Type B pancreatic cell (in vitro differentiated cells): Measurements from ENCODE around the gene PPP1R9A. TPM values are rescaled to one million over a fixed set of nuclear protein-coding genes. Genes with fewer than 3 reads are reported as not detected.

Experiments
- DNase-seq: peaks from one replicate; pipeline ENCODE4 v3.0.0; 2021; ENCODE audit warnings: mixed read lengths; ENCODE audit not compliant: unreplicated experiment; ENCODE audit errors: extremely low spot score
- H3K27ac Mint-ChIP-seq: 2 replicates; pipeline ENCODE4 v1.8.0; 2021; ENCODE audit warnings: mild to moderate bottlenecking, mixed read lengths
- H3K27me3 Mint-ChIP-seq: 2 replicates; pipeline ENCODE4 v1.8.0; 2021; ENCODE audit warnings: mixed read lengths
- H3K36me3 Mint-ChIP-seq: 2 replicates; pipeline ENCODE4 v1.8.0; 2021; ENCODE audit warnings: mixed read lengths
- H3K4me1 Mint-ChIP-seq: one replicate; pipeline ENCODE4 v1.8.0; 2021; ENCODE audit warnings: mixed read lengths; ENCODE audit not compliant: unreplicated experiment
- H3K4me3 Mint-ChIP-seq: 2 replicates; pipeline ENCODE4 v1.8.0; 2021; ENCODE audit warnings: mild to moderate bottlenecking, mixed read lengths
- H3K9me3 Mint-ChIP-seq: 2 replicates; pipeline ENCODE4 v1.8.0; 2021; ENCODE audit warnings: mixed read lengths
- CTCF ChIP-seq: fragments of 200-600 bp; sonication (generic); conservative IDR thresholded peaks from 2 replicates; pipeline ENCODE4 v1.5.0; 2021; ENCODE audit warnings: antibody characterized with exemption, mild to moderate bottlenecking
- total RNA-seq: library from RNA; stranded (reverse); gene quantifications from 2 replicates; pipeline ENCODE4 v1.2.1, GENCODE V29; 2021; ENCODE audit warnings: low replicate concordance

PPP1R9A gene
- total RNA-seq, 1 donor from 2014 or later: 21.3 TPM

GRCh38 chr7:94949532-94949931, 42.1 kb downstream of the PPP1R9A start:
- Mint-ChIP-seq H3K27me3 (no peaks in the 10 kb centered on the region), H3K27ac (peak overlapping the region; percentile 42), H3K9me3 (no peaks in the 10 kb centered on the region), H3K4me3 (no peak overlapping the region), H3K36me3 (peaks cover 6% of the 10 kb centered on the region), H3K4me1 (peaks cover 4% of the 10 kb centered on the region)
- DNase-seq: no peak
- no peak for TF ChIP-seq CTCF

- Mint-ChIP-seq H3K27ac (no peak overlapping the region), H3K27me3 (no peaks in the 10 kb centered on the region)
Measured at GRCh38 chr7:94955807-94956206, 48.4 kb downstream of the PPP1R9A start.

GRCh38 chr7:94957061-94957460, 49.7 kb downstream of the PPP1R9A start:
- Mint-ChIP-seq H3K27me3 (no peaks in the 10 kb centered on the region), H3K4me3 (no peak overlapping the region), H3K36me3 (peaks cover 6% of the 10 kb centered on the region), H3K4me1 (no peaks in the 10 kb centered on the region), H3K27ac (no peak overlapping the region), H3K9me3 (no peaks in the 10 kb centered on the region)
- no peak for TF ChIP-seq CTCF
- no peak for DNase-seq

More at GRCh38 chr7:94955807-94956206, 48.4 kb downstream of the PPP1R9A start:
- peaks cover 6% of the 10 kb centered on the region for H3K36me3 Mint-ChIP-seq
- H3K4me1 Mint-ChIP-seq: no peaks in the 10 kb centered on the region
- no peak for TF ChIP-seq CTCF
- no peak for DNase-seq
- H3K9me3 Mint-ChIP-seq: no peaks in the 10 kb centered on the region
- no peak overlapping the region for H3K4me3 Mint-ChIP-seq

GRCh38 chr7:94962661-94963060, 55.3 kb downstream of the PPP1R9A start:
- no peak overlapping the region for H3K27ac Mint-ChIP-seq
- H3K4me1 Mint-ChIP-seq: no peaks in the 10 kb centered on the region
- H3K4me3 Mint-ChIP-seq: no peak overlapping the region
- no peak for TF ChIP-seq CTCF
- DNase-seq: no peak
- no peaks in the 10 kb centered on the region for H3K9me3 Mint-ChIP-seq
- H3K27me3 Mint-ChIP-seq: no peaks in the 10 kb centered on the region
- peaks cover 10% of the 10 kb centered on the region for H3K36me3 Mint-ChIP-seq

GRCh38 chr7:94969434-94970084, 62.2 kb downstream of the PPP1R9A start:
- Mint-ChIP-seq H3K27me3 (no peaks in the 10 kb centered on the region), H3K4me1 (peaks cover 35% of the 10 kb centered on the region), H3K9me3 (peaks cover 7% of the 10 kb centered on the region), H3K4me3 (no peak overlapping the region), H3K27ac (no peak overlapping the region), H3K36me3 (peaks cover 19% of the 10 kb centered on the region)
- no peak for TF ChIP-seq CTCF
- DNase-seq: no peak
